Esophagus (tissue), 2 donors: ENCODE results near the gene OLFM1. TPM values are rescaled to one million over a fixed set of nuclear protein-coding genes. Genes with fewer than 3 reads are reported as not detected.
A peak's percentile ranks its signal among the peaks of the same experiment; 100 is the strongest.

Source experiments
- H3K27ac ChIP-seq, 2 donors: one replicate each; pipeline ENCODE4 v1.5.1; 2013; ENCODE audit warnings: low read depth in 2 of 2, mild to moderate bottlenecking in 2 of 2, inconsistent platforms in 1 of 2, low read length in 1 of 2, moderate library complexity in 1 of 2
- H3K27me3 ChIP-seq, 2 donors: one replicate each; pipeline ENCODE4 v1.6.1; 2013; ENCODE audit warnings: low read length in 2 of 2, control low read depth in 1 of 2, mild to moderate bottlenecking in 1 of 2; ENCODE audit not compliant: insufficient read depth in 2 of 2, control insufficient read depth in 1 of 2
- H3K36me3 ChIP-seq, 2 donors: one replicate each; pipeline ENCODE4 v1.6.1; 2013; ENCODE audit warnings: low read length in 1 of 2; ENCODE audit not compliant: control insufficient read depth in 2 of 2, insufficient read depth in 2 of 2
- H3K4me1 ChIP-seq, 2 donors: one replicate each; pipeline ENCODE4 v1.6.1; 2013; ENCODE audit warnings: low read length in 1 of 2; ENCODE audit not compliant: control insufficient read depth in 2 of 2, insufficient read depth in 2 of 2
- H3K4me3 ChIP-seq, 2 donors: one replicate each; pipeline ENCODE4 v1.5.1; 2013; ENCODE audit warnings: low read length in 2 of 2, mild to moderate bottlenecking in 2 of 2, low read depth in 1 of 2, moderate library complexity in 1 of 2
- H3K9me3 ChIP-seq, 2 donors: one replicate each; pipeline ENCODE4 v1.6.1; 2013; ENCODE audit warnings: mild to moderate bottlenecking in 2 of 2, low read depth in 1 of 2, low read length in 1 of 2, moderate library complexity in 1 of 2; ENCODE audit not compliant: control insufficient read depth in 2 of 2, insufficient read depth in 1 of 2
- WGBS, 2 donors: extraction: QIAGEN DNeasy Blood & Tissue Kit; methylation state at CpG; one replicate each; pipeline ENCODE4 v1.1.7; 2013; 5-methylcytosine and 5-hydroxymethylcytosine counted together
- polyA plus RNA-seq, 2 donors: library from polyadenylated mRNA; stranded (reverse); fragments of 200-250 nt; gene quantifications; one replicate each; pipeline ENCODE4 v1.2.3, GENCODE V29; 2013
- donor health status: healthy with polysubstance abuse.
- donor health status: Bipolar disorder and iron deficiency.

The OLFM1 gene
- polyA plus RNA-seq, 2 donors: 2.3 to 4.8 TPM

- Histone ChIP-seq H3K9me3 (no peaks in the 10 kb centered on the region), H3K36me3 (no peaks in the 10 kb centered on the region), H3K4me1 (no peaks in the 10 kb centered on the region), H3K27ac (no peak overlapping the region), H3K27me3 (peaks cover 4 to 6% of the 10 kb centered on the region in 2 donors), H3K4me3 (peak overlapping the region; percentile 30 to 47)
- whole genome bisulfite sequencing, 2 donors: 3% methylated on average over 76 to 90 of the region's 90 CpGs
These were observed 12.0 kb upstream of the OLFM1 start for GRCh38 chr9:135075234-135076142.

GRCh38 chr9:135076143-135076875 lies 11.2 kb upstream of the OLFM1 start:
- WGBS, 2 donors: 23% methylated on average over 19 of the region's 19 CpGs
- Histone ChIP-seq H3K36me3 (no peaks in the 10 kb centered on the region), H3K4me3 (peak overlapping the region in 1 of 2 donors; percentile 30), H3K27ac (no peak overlapping the region), H3K4me1 (no peaks in the 10 kb centered on the region), H3K27me3 (peaks cover 0 to 6% of the 10 kb centered on the region in 2 donors), H3K9me3 (no peaks in the 10 kb centered on the region)

- no peak overlapping the region for H3K4me3 ChIP-seq
- no peaks in the 10 kb centered on the region for H3K9me3 ChIP-seq
- H3K27ac ChIP-seq: no peak overlapping the region
- H3K36me3 ChIP-seq: no peaks in the 10 kb centered on the region
- H3K4me1 ChIP-seq: no peaks in the 10 kb centered on the region
- 75 to 76% methylated on average over 6 of the region's 6 CpGs for WGBS, 2 donors
- peaks cover 0 to 6% of the 10 kb centered on the region in 2 donors for H3K27me3 ChIP-seq
These were observed 10.5 kb upstream of the OLFM1 start for GRCh38 chr9:135076876-135077430.

- Histone ChIP-seq H3K9me3 (no peaks in the 10 kb centered on the region), H3K36me3 (no peaks in the 10 kb centered on the region), H3K4me3 (no peak overlapping the region), H3K27me3 (peaks cover 0 to 6% of the 10 kb centered on the region in 2 donors), H3K4me1 (no peaks in the 10 kb centered on the region), H3K27ac (no peak overlapping the region)
- WGBS, 2 donors: 51 to 54% methylated on average over 12 of the region's 12 CpGs
These were observed 9.8 kb upstream of the OLFM1 start for GRCh38 chr9:135077497-135078200.

- H3K4me3 ChIP-seq: no peak overlapping the region
- H3K27me3 ChIP-seq: peaks cover 0 to 6% of the 10 kb centered on the region in 2 donors
- H3K36me3 ChIP-seq: no peaks in the 10 kb centered on the region
- H3K9me3 ChIP-seq: no peaks in the 10 kb centered on the region
- 70 to 79% methylated on average over 11 of the region's 11 CpGs for whole genome bisulfite sequencing, 2 donors
- H3K27ac ChIP-seq: no peak overlapping the region
- H3K4me1 ChIP-seq: peaks cover 0 to under 1% of the 10 kb centered on the region in 2 donors
These were observed 9.1 kb upstream of the OLFM1 start for GRCh38 chr9:135078361-135078821.

- H3K4me1 ChIP-seq: peaks cover 0 to 5% of the 10 kb centered on the region in 2 donors
- no peaks in the 10 kb centered on the region for H3K36me3 ChIP-seq
- H3K4me3 ChIP-seq: no peak overlapping the region
- WGBS, 2 donors: 84 to 85% methylated on average over 7 of the region's 7 CpGs
- no peaks in the 10 kb centered on the region for H3K9me3 ChIP-seq
- no peak overlapping the region for H3K27ac ChIP-seq
- peaks cover 0 to 6% of the 10 kb centered on the region in 2 donors for H3K27me3 ChIP-seq
These were observed 8.4 kb upstream of the OLFM1 start for GRCh38 chr9:135079018-135079417.

- H3K4me3 ChIP-seq: no peak overlapping the region
- H3K27ac ChIP-seq: no peak overlapping the region
- H3K4me1 ChIP-seq: peaks cover 0 to 5% of the 10 kb centered on the region in 2 donors
- 80 to 82% methylated on average over 8 of the region's 8 CpGs for WGBS, 2 donors
- no peaks in the 10 kb centered on the region for H3K9me3 ChIP-seq
- no peaks in the 10 kb centered on the region for H3K36me3 ChIP-seq
- H3K27me3 ChIP-seq: peaks cover 0 to 6% of the 10 kb centered on the region in 2 donors
These were observed 7.8 kb upstream of the OLFM1 start for GRCh38 chr9:135079676-135080075.

GRCh38 chr9:135080286-135081263 lies 6.9 kb upstream of the OLFM1 start:
- no peaks in the 10 kb centered on the region for H3K9me3 ChIP-seq
- H3K36me3 ChIP-seq: no peaks in the 10 kb centered on the region
- peaks cover 0 to 6% of the 10 kb centered on the region in 2 donors for H3K27me3 ChIP-seq
- H3K27ac ChIP-seq: no peak overlapping the region
- 78% methylated on average over 26 of the region's 26 CpGs for WGBS, 2 donors
- peaks cover 0 to 5% of the 10 kb centered on the region in 2 donors for H3K4me1 ChIP-seq
- no peak overlapping the region for H3K4me3 ChIP-seq
